HUDEP-2 (cell line): ENCODE measurements around the gene ARL8A.
"Not testable (repeated sequence)": the region's sequence is repeated elsewhere in the genome, so short reads cannot be mapped to it uniquely, and the experiment has no call there.

Experiments used
- DNase-seq, 76 experiments: peaks; one replicate each; lab custom pipeline; 2025; ENCODE audit not compliant: unreplicated experiment in 76 of 76; lab: John Stamatoyannopoulos, UW

Gene ARL8A

DNA sequence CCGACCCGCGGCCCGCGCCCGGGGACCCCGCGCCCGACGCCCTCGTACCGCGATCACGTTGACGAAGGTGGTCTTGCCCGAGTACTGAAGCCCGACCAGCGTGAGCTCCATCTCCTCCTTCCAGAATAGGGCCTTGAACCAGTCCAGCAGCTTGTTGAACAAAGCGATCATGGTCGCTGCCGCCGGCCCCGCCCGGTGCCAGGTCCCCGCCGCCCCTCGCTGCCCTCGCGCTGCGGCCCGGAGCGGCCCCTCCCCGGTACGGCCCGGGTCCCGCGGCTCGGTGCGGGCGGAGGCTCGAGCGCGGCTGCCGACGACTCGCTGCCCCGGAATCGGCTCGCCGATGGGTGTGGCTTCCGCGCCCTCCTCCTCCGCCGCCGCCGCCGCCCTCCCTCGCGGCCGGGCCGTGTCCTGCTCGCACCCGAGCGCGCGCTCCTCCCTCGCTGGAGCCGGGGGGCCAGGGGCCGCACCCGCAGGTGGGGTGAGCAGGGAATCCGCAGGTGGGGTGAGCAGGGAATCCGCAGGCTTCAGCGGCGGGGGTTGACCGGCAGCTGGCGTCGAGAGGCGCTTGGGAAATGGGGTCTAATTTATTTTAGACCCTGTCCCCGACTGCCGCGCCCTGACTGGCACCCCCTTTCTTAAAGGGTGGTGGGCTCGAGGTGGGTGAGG lies at the start of gene ARL8A:
ARL8A (minus strand) TSS at position 336 of the 666 bp plus-strand sequence; CDS start at position 171, 165 bp downstream.
- peak in 34 of 76 experiments; percentile 10 to 55 (median 36) for DNase-seq

- no peak for DNase-seq
Measured at GRCh38 chr1:202194328-202194648, 49.8 kb upstream of the ARL8A start.

DNA sequence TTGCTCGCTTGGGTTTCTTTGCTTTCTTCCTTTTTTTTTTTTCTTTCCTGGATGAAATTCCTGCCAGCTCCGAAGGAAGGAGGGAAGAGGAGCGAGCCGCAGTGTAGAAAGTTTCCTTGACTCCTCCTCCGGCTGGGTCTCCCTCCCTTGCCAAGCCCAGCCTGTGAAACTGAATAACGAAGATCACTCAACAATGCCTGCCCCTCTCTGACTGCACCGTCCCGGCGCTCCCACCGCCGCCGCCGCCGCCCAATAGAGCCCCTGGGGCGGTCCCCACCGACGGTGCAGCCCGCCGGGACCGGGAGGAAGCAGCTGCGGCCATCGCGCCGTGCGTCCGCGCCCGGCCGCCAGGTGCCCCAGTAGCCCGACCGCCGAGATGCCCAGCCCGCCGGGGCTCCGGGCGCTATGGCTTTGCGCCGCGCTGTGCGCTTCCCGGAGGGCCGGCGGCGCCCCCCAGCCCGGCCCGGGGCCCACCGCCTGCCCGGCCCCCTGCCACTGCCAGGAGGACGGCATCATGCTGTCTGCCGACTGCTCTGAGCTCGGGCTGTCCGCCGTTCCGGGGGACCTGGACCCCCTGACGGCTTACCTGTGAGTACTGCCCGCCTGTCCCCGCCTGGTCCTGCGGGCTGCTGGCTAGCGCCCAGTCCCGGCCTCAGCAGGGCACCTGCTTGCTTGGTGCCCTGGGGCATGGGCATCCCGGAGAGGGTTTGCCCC lies 49.2 kb upstream of the ARL8A start, which contains the start of gene LGR6:
LGR6 (plus strand) TSS at position 186 of the 714 bp plus-strand sequence; CDS start at position 377, 191 bp downstream.
- no peak for DNase-seq

DNA sequence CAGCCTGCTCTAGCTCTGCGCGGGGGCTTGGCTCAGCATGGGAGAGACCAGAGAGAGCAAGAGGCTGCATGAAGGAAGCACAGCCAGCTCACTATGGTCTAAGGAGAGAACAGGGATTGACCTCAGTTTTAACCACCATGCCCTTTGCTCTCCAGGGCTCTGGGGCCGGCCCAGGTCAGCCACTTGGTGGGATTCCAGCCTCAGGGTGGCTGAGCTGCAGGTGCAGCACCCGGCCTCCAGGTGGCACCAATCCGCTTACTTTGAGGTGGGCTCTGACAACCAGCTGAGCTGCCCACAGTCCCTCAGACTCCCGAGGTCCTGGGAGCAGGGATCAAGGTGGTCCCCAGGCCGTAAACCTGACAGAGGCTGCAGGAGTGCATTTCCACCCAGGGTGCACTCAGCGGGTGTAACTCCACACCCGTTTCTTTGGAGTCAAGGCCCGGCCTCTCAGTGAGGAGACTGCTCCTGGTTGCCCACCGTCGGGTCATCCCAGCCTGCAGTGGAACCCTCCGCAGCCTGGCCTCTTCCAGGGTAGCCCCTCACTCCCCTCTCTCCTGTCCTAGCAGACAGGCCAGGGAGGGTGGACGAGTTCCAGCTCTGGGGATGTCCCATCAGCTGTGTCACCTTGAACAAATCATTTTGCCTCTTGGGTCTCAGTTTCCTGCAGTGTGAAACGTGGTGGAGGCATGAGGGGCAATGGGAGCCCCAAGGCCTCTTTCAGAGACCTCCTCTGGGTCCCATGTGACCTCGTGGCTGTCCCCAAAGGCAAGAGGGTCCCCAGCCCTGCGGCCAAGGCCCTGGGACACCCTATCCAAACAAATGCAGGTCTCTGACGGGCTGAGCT lies 48.5 kb upstream of the ARL8A start:
- DNase-seq, result peak in 39 of 76 experiments; percentile 4 to 62 (median 19)

DNA sequence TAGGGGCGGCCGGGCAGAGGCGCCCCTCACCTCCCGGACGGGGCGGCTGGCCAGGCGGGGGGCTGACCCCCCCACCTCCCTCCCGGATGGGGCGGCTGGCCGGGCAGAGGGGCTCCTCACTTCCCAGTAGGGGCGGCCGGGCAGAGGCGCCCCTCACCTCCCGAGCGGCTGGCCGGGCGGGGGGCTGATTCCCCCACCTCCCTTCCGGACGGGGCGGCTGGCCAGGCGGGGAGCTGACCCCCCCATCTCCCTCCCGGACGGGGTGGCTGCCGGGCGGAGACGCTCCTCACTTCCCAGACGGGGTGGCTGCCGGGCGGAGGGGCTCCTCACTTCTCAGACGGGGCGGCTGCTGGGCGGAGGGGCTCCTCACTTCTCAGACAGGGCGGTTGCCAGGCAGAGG lies 46.9 kb upstream of the ARL8A start:
- DNase-seq, result not testable (repeated sequence)

- DNase-seq, result no peak
Measured at GRCh38 chr1:202189918-202190715, 45.6 kb upstream of the ARL8A start.

- peak in 59 of 76 experiments; percentile 7 to 75 (median 44) for DNase-seq
Measured at GRCh38 chr1:202189001-202189790, 44.7 kb upstream of the ARL8A start.

- no peak for DNase-seq
Measured at GRCh38 chr1:202187697-202188407, 43.3 kb upstream of the ARL8A start.

DNA sequence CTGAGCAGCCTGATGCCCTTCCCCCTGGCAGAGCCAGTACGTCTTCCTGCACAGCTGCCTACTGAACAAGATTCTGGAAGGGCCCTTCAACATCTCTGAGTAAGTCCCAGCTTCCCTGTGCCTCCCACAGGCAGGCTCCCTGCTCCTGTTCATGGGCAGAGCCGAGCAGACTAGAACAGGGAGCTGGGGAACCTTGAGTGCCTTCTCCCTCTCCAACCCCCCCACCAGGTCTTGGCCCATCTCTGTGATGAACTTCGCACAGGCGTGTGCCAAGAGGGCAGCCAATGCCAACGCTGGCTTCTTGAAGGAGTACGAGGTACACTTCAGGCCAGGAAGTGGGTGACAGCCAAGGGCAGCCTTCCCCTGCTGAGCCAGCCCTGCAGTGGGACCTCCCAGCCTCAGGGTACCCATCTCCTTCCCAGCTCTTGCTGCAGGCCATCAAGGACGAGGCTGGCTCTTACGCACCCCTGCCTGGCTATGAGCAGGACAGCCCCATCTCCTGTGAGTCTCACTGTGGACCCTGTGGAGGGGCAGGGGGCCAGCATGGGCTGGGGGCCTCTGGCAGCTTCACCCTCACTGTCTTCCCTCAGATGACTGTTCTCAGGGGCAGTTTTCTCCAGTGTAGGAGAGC lies 42.6 kb upstream of the ARL8A start:
- DNase-seq, result no peak

- no peak for DNase-seq
Measured at GRCh38 chr1:202186327-202186726, 41.8 kb upstream of the ARL8A start.

DNA sequence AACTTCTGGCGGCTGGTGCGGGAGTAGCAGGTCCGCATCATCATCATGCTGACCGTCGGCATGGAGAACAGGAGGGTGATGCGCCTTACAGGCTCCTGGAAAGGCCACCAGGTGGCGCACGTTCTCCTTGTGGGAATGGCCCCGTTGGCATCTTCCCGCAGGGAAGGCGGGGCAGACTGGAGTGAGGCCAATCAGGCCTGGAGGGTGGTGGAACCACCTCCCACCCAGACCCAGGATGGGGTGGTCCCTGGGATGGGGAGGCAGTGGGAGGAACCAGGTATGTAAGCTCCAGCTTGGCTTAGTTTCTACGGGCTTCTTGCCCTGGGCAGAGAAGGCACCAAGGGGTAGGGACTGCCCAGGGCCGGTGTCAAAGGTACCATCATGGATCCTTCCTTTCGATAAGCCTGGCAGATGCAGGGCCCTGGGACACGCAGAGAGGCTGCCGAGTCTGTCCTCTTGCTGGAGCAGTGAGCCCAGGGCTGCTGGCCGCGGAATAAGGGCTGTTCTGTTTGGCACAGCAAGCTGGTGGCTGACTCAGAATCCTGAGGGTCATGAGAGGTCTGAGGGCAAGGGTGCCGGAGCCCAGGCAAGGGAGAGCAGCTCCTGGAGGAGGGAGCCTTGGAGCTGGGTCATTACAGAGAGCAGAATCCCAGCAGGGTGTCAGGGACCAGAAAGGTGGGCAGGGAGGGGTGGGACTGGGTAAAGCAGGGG lies 40.4 kb upstream of the ARL8A start:
- DNase-seq, result peak in 66 of 76 experiments; percentile 13 to 77 (median 58)

DNA sequence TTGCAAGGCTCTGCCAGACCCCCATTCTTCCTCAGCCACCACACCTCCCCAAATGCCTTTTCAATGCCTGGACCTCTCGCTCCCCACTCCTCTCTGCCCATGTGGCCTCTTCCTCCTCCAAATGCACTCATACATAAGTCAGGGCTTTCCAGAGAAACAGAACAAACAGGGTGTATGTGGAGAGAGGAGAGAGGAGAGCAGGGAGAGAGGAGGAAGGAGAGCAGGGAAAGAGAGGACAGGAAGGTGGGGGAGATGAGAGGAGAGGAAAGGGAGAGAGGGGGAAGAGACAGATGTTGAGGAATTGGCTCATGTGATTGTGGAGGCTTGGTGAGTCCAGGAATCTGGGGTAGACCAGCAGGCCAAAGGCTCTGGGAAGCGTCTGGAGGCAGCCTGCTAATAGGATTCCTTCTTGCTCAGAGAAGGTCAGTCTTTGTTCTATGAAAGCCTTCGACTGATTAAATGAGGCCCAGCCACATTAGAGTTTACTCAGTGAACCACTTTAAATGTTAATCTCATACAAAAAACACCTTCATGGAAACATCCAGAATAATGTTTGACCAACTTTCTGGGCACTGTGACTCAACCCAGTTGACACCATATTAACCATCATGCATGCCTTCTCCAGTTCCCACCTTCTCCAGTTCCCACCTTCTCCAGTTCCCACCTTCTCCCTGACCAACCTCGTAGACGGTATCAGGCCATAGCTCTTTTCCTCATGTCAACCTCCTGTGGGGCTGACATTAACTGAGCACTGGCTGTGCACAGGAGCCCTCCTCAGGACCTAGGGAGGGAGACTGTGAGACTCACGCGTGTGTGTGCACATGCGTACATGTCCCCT lies 37.7 kb upstream of the ARL8A start:
- no peak for DNase-seq

DNA sequence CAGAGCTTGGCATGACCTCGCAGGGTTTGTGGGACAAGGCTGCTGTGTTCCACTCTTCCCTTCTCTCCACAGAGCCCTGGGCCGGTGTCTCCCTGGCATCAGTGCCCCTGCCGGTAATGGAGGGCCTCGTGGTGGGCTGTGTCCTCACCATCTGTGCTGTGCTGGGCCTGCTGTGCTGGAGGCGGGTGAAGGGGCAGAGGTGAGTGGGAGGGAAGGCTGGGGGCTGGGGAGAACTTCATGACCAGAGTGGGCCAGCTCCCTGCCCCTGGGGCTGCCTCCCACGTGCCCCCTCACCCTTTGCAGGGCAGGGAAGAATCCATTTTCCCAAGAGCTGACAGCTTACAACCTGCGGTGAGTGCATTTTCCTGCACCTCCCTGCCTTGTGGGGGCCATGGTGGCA lies 37.0 kb upstream of the ARL8A start:
- no peak for DNase-seq

DNA sequence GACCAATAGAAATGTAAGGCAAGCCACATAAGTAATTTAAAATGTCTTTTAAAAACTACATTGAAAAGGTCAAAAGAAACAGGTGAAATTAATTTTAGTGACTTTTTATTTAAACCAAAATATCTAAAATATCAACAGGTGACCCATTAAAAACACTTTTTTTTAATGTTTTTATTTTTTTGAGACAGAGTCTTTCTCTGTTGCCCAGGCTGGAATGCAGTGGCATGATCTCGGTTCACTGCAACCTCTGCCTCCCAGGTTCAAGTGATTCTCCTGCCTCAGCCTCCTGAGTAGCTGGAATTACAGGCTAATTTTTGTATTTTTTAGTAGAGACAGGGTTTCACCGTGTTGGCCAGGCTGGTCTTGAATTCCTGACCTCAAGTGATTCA lies 36.2 kb upstream of the ARL8A start:
- not testable (repeated sequence) for DNase-seq

- DNase-seq, result no peak
Measured at GRCh38 chr1:202179828-202180750, 35.6 kb upstream of the ARL8A start.
